Mesendoderm (in vitro differentiated cells): ENCODE measurements around the gene HOXA10.
A peak's percentile ranks its signal among the peaks of the same experiment; 100 is the strongest.

Source experiments
- DNase-seq: peaks from one replicate; pipeline ENCODE4 v3.0.0; 2013
- H2AK5ac ChIP-seq: 2 replicates; pipeline ENCODE4 v1.6.1; 2013; ENCODE audit warnings: low read length, inconsistent platforms
- H2BK120ac ChIP-seq: 2 replicates; pipeline ENCODE4 v1.6.1; 2013; ENCODE audit warnings: low read depth, mild to moderate bottlenecking, low read length, moderate library complexity, mixed read lengths
- H2BK15ac ChIP-seq: replicated peaks from 2 replicates; pipeline ENCODE4 v1.6.1; 2013; ENCODE audit warnings: low read depth, mild to moderate bottlenecking, moderate library complexity
- H2BK5ac ChIP-seq: 2 replicates; pipeline ENCODE4 v1.6.1; 2013; ENCODE audit warnings: low read length, inconsistent platforms
- H3K18ac ChIP-seq: 2 replicates; pipeline ENCODE4 v1.6.1; 2013; ENCODE audit warnings: mild to moderate bottlenecking, low read length, mixed read lengths
- H3K23ac ChIP-seq: one replicate; pipeline ENCODE4 v1.6.1; 2013; ENCODE audit warnings: low read length
- H3K27ac ChIP-seq: 2 replicates; pipeline ENCODE4 v1.5.1; 2013; ENCODE audit warnings: low read depth, mild to moderate bottlenecking, inconsistent platforms, low read length, moderate library complexity
- H3K27me3 ChIP-seq: 2 replicates; pipeline ENCODE4 v1.6.1; 2013; ENCODE audit warnings: low read length, control low read depth, mild to moderate bottlenecking, inconsistent platforms; ENCODE audit not compliant: insufficient read depth, poor library complexity
- H3K36me3 ChIP-seq: 2 replicates; pipeline ENCODE4 v1.6.1; 2013; ENCODE audit warnings: low read length, inconsistent platforms; ENCODE audit not compliant: control insufficient read depth, insufficient read depth
- H3K4ac ChIP-seq: one replicate; pipeline ENCODE4 v1.6.1; 2013; ENCODE audit warnings: low read depth, mild to moderate bottlenecking, low read length, moderate library complexity
- H3K4me1 ChIP-seq: 2 replicates; pipeline ENCODE4 v1.6.1; 2013; ENCODE audit warnings: low read depth, low read length, inconsistent platforms; ENCODE audit not compliant: control insufficient read depth
- H3K4me2 ChIP-seq: 2 replicates; pipeline ENCODE4 v1.6.1; 2013; ENCODE audit warnings: low read length
- H3K4me3 ChIP-seq: 2 replicates; pipeline ENCODE4 v1.5.1; 2013; ENCODE audit warnings: mild to moderate bottlenecking, low read length
- H3K56ac ChIP-seq: one replicate; pipeline ENCODE4 v1.6.1; 2013; ENCODE audit warnings: low read length
- H3K79me1 ChIP-seq: 2 replicates; pipeline ENCODE4 v1.6.1; 2013; ENCODE audit warnings: low read length, inconsistent platforms
- H3K79me2 ChIP-seq: 2 replicates; pipeline ENCODE4 v1.6.1; 2013; ENCODE audit warnings: mild to moderate bottlenecking, low read length; ENCODE audit not compliant: control insufficient read depth, insufficient read depth
- H3K9ac ChIP-seq: 2 replicates; pipeline ENCODE4 v1.6.1; 2013; ENCODE audit warnings: low read length, inconsistent platforms
- H4K5ac ChIP-seq: one replicate; pipeline ENCODE4 v1.6.1; 2013; ENCODE audit warnings: low read length
- H4K8ac ChIP-seq: one replicate; pipeline ENCODE4 v1.6.1; 2013; ENCODE audit warnings: low read depth, mild to moderate bottlenecking, control low read depth, low read length, moderate library complexity
- WGBS: extraction: QIAGEN DNeasy Blood & Tissue Kit; methylation state at CpG from one replicate; pipeline ENCODE4 v1.1.7; 2013; ENCODE audit warnings: low lambda C conversion rate, missing lambda C conversion rate; ENCODE audit not compliant: insufficient coverage; ENCODE audit errors: extremely low coverage; 5-methylcytosine and 5-hydroxymethylcytosine counted together

The HOXA10 gene

DNA sequence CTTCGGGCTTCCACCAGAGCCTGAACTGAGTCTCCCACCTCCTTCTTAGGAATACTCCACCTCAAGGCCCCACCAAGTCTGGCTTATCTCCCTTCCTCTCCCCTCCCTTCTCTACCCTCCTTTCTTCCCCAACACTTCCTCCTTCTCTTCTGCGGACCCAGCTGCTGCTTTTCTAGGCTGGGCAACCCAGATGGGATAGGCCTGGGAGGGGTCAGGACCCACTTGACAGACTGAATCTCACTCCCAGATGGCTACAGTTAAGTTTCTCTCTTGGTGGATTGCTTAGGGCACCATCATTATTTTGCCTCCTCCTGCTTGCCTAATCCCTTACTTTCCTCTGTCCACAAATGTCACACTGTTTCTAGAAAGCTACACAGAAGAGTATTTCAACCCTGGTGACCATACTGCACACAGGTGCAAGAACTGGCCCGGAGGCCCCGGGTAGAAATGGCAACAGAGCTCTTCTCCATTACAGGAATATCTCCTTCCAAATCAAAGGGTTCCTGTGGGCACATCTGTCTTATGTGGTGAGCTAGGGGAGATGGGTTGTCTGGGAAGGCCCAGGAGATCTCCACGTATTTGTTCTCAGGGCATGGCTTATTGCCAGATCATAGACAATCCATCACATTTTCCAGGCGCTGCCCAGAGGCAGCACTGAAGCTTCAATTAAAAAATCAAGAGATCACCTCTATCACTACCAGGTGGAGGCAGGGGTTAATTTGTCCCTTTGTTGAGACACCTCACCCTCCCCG is 16.1 kb upstream of the HOXA10 start:
- Histone ChIP-seq H4K5ac (no peak overlapping the region), H3K23ac (no peak overlapping the region), H2BK120ac (no peak overlapping the region), H2BK5ac (no peak overlapping the region), H3K4me3 (no peak overlapping the region), H3K27me3 (peaks cover 83% of the 10 kb centered on the region), H3K4me1 (no peaks in the 10 kb centered on the region), H2AK5ac (no peak overlapping the region), H4K8ac (no peak overlapping the region), H3K4me2 (no peak overlapping the region), H3K27ac (no peak overlapping the region), H3K18ac (no peak overlapping the region), H3K79me1 (no peaks in the 10 kb centered on the region), H3K79me2 (no peaks in the 10 kb centered on the region), H3K56ac (no peak overlapping the region), H2BK15ac (no peak overlapping the region), H3K36me3 (no peaks in the 10 kb centered on the region), H3K4ac (no peak overlapping the region), H3K9ac (no peak overlapping the region)
- WGBS = no CpG with 5 or more reads among the region's 7 CpGs
- DNase-seq = no peak

DNA sequence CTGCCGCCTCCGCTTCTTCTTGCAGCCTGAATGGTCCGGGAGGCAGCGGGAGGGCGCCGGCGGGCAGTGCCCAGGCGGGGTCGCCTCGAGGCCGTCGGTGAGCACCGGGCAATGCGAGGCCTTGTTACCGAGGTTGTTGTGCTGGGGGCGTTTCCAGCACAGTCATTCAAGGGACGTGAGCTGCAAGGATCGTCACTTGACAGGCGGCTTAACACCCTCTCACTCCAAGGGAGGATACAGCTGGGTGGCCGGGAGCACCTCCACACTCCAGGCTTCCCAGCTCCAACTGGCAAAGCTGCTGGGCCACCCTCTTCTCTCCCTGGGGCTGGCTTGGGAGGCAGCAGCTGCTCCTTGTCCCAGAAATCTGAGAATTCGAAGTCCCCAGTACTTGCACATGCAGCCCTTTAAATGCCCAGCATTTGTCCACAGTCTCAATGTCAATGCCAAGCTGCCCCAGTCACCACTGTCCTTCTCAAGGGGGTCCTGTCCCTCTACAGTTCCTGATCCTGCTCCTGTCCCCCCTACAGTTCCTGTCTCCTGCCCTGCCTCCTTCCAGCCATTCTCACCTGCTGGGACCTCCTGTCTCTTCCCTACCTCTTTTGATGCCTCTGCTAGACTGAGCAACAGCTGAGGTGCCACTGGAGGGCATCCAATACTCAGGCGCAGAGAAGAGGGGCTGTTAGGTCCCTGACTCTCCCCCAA is 15.3 kb upstream of the HOXA10 start:
- H3K27ac ChIP-seq = no peak overlapping the region
- no peak overlapping the region for H2BK15ac ChIP-seq
- H3K18ac ChIP-seq = no peak overlapping the region
- H3K79me1 ChIP-seq = no peaks in the 10 kb centered on the region
- peak overlapping the region; percentile 54 for H3K4me2 ChIP-seq
- H3K9ac ChIP-seq = no peak overlapping the region
- peaks cover 90% of the 10 kb centered on the region for H3K27me3 ChIP-seq
- H3K56ac ChIP-seq = peak overlapping the region; percentile 61
- no peak overlapping the region for H2BK5ac ChIP-seq
- H3K4me3 ChIP-seq = no peak overlapping the region
- H3K4ac ChIP-seq = no peak overlapping the region
- no peaks in the 10 kb centered on the region for H3K4me1 ChIP-seq
- H4K8ac ChIP-seq = no peak overlapping the region
- DNase-seq = no peak
- H3K79me2 ChIP-seq = no peaks in the 10 kb centered on the region
- no peak overlapping the region for H2BK120ac ChIP-seq
- H3K23ac ChIP-seq = peak overlapping the region; percentile 45
- H4K5ac ChIP-seq = no peak overlapping the region
- H2AK5ac ChIP-seq = no peak overlapping the region
- WGBS = no CpG with 5 or more reads among the region's 22 CpGs
- H3K36me3 ChIP-seq = no peaks in the 10 kb centered on the region

DNA sequence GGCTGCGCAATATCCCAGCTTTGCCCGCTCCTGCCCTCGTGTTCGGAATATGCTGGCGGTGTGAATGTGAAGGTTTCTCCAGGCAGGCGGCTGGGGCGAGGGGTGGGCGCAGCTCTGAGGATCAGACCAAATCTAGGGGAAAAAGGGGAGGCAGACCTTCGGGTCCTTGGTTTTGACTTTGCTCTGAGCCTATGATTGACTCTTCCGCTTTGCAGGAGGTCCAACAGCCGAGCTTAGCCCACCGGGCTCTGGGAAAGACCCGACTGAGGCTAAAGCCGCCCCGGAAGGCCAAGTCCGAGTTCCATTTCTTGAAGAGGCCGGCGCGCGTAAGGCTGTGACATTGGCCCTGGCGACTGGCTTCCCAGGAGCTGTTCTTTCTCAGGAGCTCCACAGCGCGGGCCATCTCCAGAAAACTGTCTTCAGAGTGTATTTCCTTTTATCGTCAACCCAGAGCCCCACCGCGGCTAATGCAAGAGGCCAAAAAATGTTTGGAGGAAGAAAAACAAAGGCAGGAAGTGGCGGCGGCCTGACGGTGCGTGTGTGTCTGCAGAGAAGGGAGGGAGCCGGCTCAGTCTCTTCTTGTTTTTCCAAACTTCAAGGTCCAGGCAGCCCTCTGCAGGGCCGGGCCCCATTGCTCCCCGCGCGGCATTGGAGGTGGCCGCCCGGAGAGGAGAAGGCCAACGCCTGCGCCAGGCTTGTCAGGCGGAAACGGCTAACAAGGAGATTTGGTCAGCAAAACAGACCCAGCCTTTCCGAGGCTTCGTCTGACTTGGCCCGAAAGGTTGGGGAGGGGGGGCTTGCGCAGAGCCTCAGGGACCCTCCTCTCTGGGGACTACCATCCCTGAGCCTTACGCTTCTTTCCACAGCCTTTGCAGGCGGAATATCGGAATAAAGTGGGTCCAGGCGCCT is 14.5 kb upstream of the HOXA10 start:
- peaks cover 92% of the 10 kb centered on the region for H3K27me3 ChIP-seq
- H3K18ac ChIP-seq = no peak overlapping the region
- no peak overlapping the region for H4K8ac ChIP-seq
- H3K4me1 ChIP-seq = no peaks in the 10 kb centered on the region
- H2BK120ac ChIP-seq = no peak overlapping the region
- H2BK15ac ChIP-seq = no peak overlapping the region
- no CpG with 5 or more reads among the region's 49 CpGs for WGBS
- no peak overlapping the region for H3K4me3 ChIP-seq
- H3K79me2 ChIP-seq = no peaks in the 10 kb centered on the region
- H3K79me1 ChIP-seq = no peaks in the 10 kb centered on the region
- peak overlapping the region; percentile 61 for H3K56ac ChIP-seq
- H3K4ac ChIP-seq = no peak overlapping the region
- peak; percentile 63 for DNase-seq
- no peak overlapping the region for H3K27ac ChIP-seq
- peak overlapping the region; percentile 26 for H3K9ac ChIP-seq
- H3K23ac ChIP-seq = no peak overlapping the region
- H3K4me2 ChIP-seq = peak overlapping the region; percentile 54
- no peaks in the 10 kb centered on the region for H3K36me3 ChIP-seq
- no peak overlapping the region for H2BK5ac ChIP-seq
- no peak overlapping the region for H2AK5ac ChIP-seq
- H4K5ac ChIP-seq = no peak overlapping the region

DNA sequence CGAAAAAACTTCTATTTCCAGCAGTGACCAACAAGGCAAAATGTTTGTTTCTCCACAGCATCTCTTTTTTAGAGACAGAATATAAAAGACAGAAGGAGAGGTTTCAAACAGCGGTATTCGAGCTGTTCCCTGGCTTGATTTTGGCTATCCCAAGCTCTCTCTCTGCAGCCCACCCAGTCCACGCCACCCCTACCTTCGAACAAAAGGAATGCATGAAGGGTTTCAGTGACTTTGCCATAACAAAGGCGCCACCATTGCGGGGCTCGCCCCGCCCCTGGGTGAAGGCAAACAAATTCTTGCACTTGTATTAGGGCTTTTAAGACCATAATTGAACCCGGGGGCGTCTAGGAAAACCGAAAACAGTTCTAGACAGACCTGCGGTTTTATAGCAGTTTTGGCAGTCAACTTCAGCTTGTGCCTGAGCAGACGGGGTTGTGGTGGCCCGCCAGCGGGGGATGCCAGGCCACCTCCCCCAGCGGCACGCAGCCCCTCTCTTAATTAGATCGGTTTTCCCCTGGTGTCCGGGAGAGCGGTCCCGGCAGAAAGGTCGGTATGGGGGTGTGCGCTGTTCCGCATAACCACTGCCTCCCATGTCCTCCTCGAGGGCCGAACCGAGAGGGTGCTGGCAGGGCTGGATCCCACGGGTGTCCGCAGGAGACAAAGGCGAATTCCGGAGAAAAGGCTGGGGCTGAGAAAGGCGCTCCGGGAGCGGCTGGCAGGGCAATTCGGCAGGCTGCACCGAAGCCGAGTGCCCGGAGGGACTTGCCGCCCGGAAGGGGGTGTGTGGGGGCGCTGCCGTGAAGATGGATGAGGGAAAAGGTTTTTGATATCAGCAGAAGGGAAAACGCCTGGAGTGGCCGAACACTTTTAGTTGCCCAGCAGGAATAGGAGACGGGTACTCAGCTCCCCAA is 13.6 kb upstream of the HOXA10 start:
- Histone ChIP-seq H3K4me3 (no peak overlapping the region), H3K18ac (no peak overlapping the region), H2BK120ac (no peak overlapping the region), H3K4me2 (peak overlapping the region; percentile 54), H4K5ac (no peak overlapping the region), H3K27ac (no peak overlapping the region), H3K79me2 (no peaks in the 10 kb centered on the region), H2BK15ac (no peak overlapping the region), H3K4ac (no peak overlapping the region), H3K36me3 (no peaks in the 10 kb centered on the region), H3K27me3 (peaks cover 90% of the 10 kb centered on the region), H3K9ac (no peak overlapping the region), H2BK5ac (no peak overlapping the region), H3K4me1 (no peaks in the 10 kb centered on the region), H3K79me1 (no peaks in the 10 kb centered on the region), H3K56ac (no peak overlapping the region), H2AK5ac (no peak overlapping the region), H3K23ac (peak overlapping the region; percentile 48), H4K8ac (no peak overlapping the region)
- no peak for DNase-seq
- no CpG with 5 or more reads among the region's 46 CpGs for WGBS
